PC-3 (cell line): ENCODE measurements around the gene ADAM19.

ENCODE experiments used
- CTCF ChIP-seq: fragments of 300-600 bp; sonication (generic); conservative IDR thresholded peaks from 2 replicates; pipeline ENCODE4 v1.5.1; 2017; ENCODE audit warnings: antibody characterized with exemption, low read depth, mild to moderate bottlenecking, low read length
- EZH2 ChIP-seq: fragments of 300-600 bp; sonication (generic); IDR thresholded peaks from one replicate; pipeline ENCODE4 v1.6.1; 2017; ENCODE audit warnings: antibody characterized with exemption, mild to moderate bottlenecking, low read length; ENCODE audit not compliant: unreplicated experiment
- EZH2phosphoT487 ChIP-seq: fragments of 300-600 bp; sonication (generic); IDR thresholded peaks from 2 replicates; pipeline ENCODE4 v1.6.1; 2018; ENCODE audit warnings: mild to moderate bottlenecking, antibody characterized with exemption, low read length, borderline replicate concordance

GRCh38 chr5:157597277-157597676 is 21.7 kb upstream of the ADAM19 start:
- no peak for TF ChIP-seq CTCF
- no peak for TF ChIP-seq EZH2
- no peak for TF ChIP-seq EZH2phosphoT487
